ENCODE results near the gene ASF1B. TPM values are rescaled to one million over a fixed set of nuclear protein-coding genes. Genes with fewer than 3 reads are reported as not detected.
A peak's percentile ranks its signal among the peaks of the same experiment; 100 is the strongest.

Gene ASF1B
- total and polyA plus RNA-seq, 7 donors = 0.20 to 6.0 (median 0.93) TPM; not detected in 1

- ATAC-seq = no peak
- Histone ChIP-seq H3K4me3 (no peak overlapping the region), H3K36me3 (ENCODE audit: insufficient read depth in 1 of 2, low read depth in 1 of 2) (peaks cover 0 to 3% of the 10 kb centered on the region in 2 donors), H3K27ac (no peak overlapping the region), H3K9me3 (no peaks in the 10 kb centered on the region), H3K27me3 (ENCODE audit: insufficient read depth in 3 of 3, low read length in 2 of 3) (peaks cover 0 to 15% (median 4%) of the 10 kb centered on the region in 3 donors), H3K4me1 (peaks cover 3% of the 10 kb centered on the region)
- no peak for DNase-seq
- TF ChIP-seq CTCF (IDR thresholded peaks at IDR 0.05) = no peak
- intact Hi-C loops (cut with DNase I) = no loop called here
- WGBS, 3 donors = 85 to 93% (median 90%) methylated on average over 12 of the region's 12 CpGs
Measured at GRCh38 chr19:14168993-14169392, 32.6 kb upstream of the ASF1B start.

- DNase-seq (no peak), ATAC-seq (no peak)
- WGBS, 3 donors = 78 to 85% (median 79%) methylated on average over 19 of the region's 19 CpGs
- Histone ChIP-seq H3K4me3 (no peak overlapping the region), H3K36me3 (ENCODE audit: insufficient read depth in 1 of 2, low read depth in 1 of 2) (peaks cover 0 to 3% of the 10 kb centered on the region in 2 donors), H3K27me3 (ENCODE audit: insufficient read depth in 3 of 3, low read length in 2 of 3) (peaks cover 0 to 15% (median 4%) of the 10 kb centered on the region in 3 donors), H3K4me1 (peaks cover 3% of the 10 kb centered on the region), H3K27ac (no peak overlapping the region), H3K9me3 (no peaks in the 10 kb centered on the region)
- intact Hi-C loops (cut with DNase I) = no loop called here
- TF ChIP-seq CTCF (IDR thresholded peaks at IDR 0.05) = no peak
Measured at GRCh38 chr19:14168259-14168972, 32.0 kb upstream of the ASF1B start.

- H3K36me3 ChIP-seq (ENCODE audit: insufficient read depth in 1 of 2, low read depth in 1 of 2) = no peaks in the 10 kb centered on the region
Measured at GRCh38 chr19:14167576-14168138, 31.3 kb upstream of the ASF1B start.

GRCh38 chr19:14166999-14167575, 30.7 kb upstream of the ASF1B start:
- peaks cover 3% of the 10 kb centered on the region for H3K4me1 ChIP-seq
- 44 to 56% (median 46%) methylated on average over 9 to 12 of the region's 12 CpGs for WGBS, 3 donors
- H3K9me3 ChIP-seq = no peaks in the 10 kb centered on the region
- ATAC-seq = no peak
- intact Hi-C loops (cut with DNase I) = no loop called here
- no peak for TF ChIP-seq CTCF (IDR thresholded peaks at IDR 0.05)
- peaks cover 0 to 20% (median 4%) of the 10 kb centered on the region in 3 donors for H3K27me3 ChIP-seq (ENCODE audit: insufficient read depth in 3 of 3, low read length in 2 of 3)
- DNase-seq = no peak
- no peak overlapping the region for H3K4me3 ChIP-seq
- no peak overlapping the region for H3K27ac ChIP-seq
- H3K36me3 ChIP-seq (ENCODE audit: insufficient read depth in 1 of 2, low read depth in 1 of 2) = no peaks in the 10 kb centered on the region

More at GRCh38 chr19:14167576-14168138, 31.3 kb upstream of the ASF1B start:
- intact Hi-C loops (cut with DNase I) = no loop called here
- Histone ChIP-seq H3K4me3 (no peak overlapping the region), H3K4me1 (peaks cover 3% of the 10 kb centered on the region), H3K9me3 (no peaks in the 10 kb centered on the region), H3K27me3 (ENCODE audit: insufficient read depth in 3 of 3, low read length in 2 of 3) (peaks cover 0 to 19% (median 4%) of the 10 kb centered on the region in 3 donors), H3K27ac (no peak overlapping the region)
- no peak for TF ChIP-seq CTCF (IDR thresholded peaks at IDR 0.05)
- 20 to 49% (median 31%) methylated on average over 17 to 18 of the region's 18 CpGs for WGBS, 3 donors
- peak in 2 of 4 donors; percentile 31 to 54 for ATAC-seq
- no peak for DNase-seq
